AG04450 (cell line): ENCODE results near the gene PARD3B. TPM values are rescaled to one million over a fixed set of nuclear protein-coding genes. Genes with fewer than 3 reads are reported as not detected.

Source experiments
- CTCF ChIA-PET: fragments of 300-600, 350-600 bp; formaldehyde crosslinking; extraction: SDS; loops from one replicate; lab custom pipeline; 2022; ENCODE audit warnings: antibody characterized with exemption, inconsistent platforms; lab: Charles Lee
- POLR2A ChIA-PET: fragments of 350-600 bp; formaldehyde crosslinking; extraction: SDS; loops from one replicate; lab custom pipeline; 2021; ENCODE audit warnings: antibody characterized with exemption, inconsistent platforms; lab: Yijun Ruan, JAX
- DNase-seq: peaks from one replicate; pipeline ENCODE4 v3.0.0-alpha.2; 2011; ENCODE audit warnings: low read depth, low spot score
- H3K27ac ChIP-seq: one replicate; pipeline ENCODE4 v1.5.1; 2012; ENCODE audit warnings: low read depth, low read length, control low read depth
- H3K27me3 ChIP-seq: one replicate; pipeline ENCODE4 v1.6.0; 2012; ENCODE audit warnings: low read length; ENCODE audit not compliant: control insufficient read depth, insufficient read depth
- H3K4me3 ChIP-seq: 2 replicates; pipeline ENCODE4 v1.5.1; 2011; ENCODE audit warnings: mild to moderate bottlenecking, low read depth, low read length, control low read depth
- H3K9me3 ChIP-seq: 2 replicates; pipeline ENCODE4 v1.5.1; 2012; ENCODE audit warnings: low read length; ENCODE audit not compliant: control insufficient read depth, insufficient read depth
- polyA plus RNA-seq: library from polyadenylated mRNA; depleted of rRNA; stranded (reverse); fragments of >200 nt; gene quantifications from 2 replicates; pipeline ENCODE4 v1.2.3, GENCODE V29; 2011
- TF ChIP-seq, protein P1 (sequence below): IDR thresholded peaks from 2 replicates; pipeline ENCODE4 v1.5.1; 2011; ENCODE audit warnings: low read depth, low read length, control low read depth, inconsistent platforms

PARD3B gene
- polyA plus RNA-seq, 1 experiment: 8.5 TPM

GRCh38 chr2:204913854-204914464, 368.7 kb downstream of the PARD3B start:
- ChIA-PET POLR2A (no interaction called here), CTCF (interaction anchor here (0.9 to 1.2 kb wide), 2 partner anchors 93 to 761 kb away, joined by 3 read pairs; no protein-coding TSS in a partner anchor)
- DNase-seq: no peak
- Histone ChIP-seq H3K27me3 (no peaks in the 10 kb centered on the region), H3K4me3 (no peak overlapping the region), H3K27ac (no peak overlapping the region), H3K9me3 (no peaks in the 10 kb centered on the region)
- TF ChIP-seq, protein P1, sequence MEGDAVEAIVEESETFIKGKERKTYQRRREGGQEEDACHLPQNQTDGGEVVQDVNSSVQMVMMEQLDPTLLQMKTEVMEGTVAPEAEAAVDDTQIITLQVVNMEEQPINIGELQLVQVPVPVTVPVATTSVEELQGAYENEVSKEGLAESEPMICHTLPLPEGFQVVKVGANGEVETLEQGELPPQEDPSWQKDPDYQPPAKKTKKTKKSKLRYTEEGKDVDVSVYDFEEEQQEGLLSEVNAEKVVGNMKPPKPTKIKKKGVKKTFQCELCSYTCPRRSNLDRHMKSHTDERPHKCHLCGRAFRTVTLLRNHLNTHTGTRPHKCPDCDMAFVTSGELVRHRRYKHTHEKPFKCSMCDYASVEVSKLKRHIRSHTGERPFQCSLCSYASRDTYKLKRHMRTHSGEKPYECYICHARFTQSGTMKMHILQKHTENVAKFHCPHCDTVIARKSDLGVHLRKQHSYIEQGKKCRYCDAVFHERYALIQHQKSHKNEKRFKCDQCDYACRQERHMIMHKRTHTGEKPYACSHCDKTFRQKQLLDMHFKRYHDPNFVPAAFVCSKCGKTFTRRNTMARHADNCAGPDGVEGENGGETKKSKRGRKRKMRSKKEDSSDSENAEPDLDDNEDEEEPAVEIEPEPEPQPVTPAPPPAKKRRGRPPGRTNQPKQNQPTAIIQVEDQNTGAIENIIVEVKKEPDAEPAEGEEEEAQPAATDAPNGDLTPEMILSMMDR: no peak

GRCh38 chr2:204914708-204915107, 369.4 kb downstream of the PARD3B start:
- CTCF ChIA-PET: interaction anchor here (0.9 to 1.2 kb wide), 2 partner anchors 94 to 761 kb away, joined by 3 read pairs; no protein-coding TSS in a partner anchor
- Histone ChIP-seq H3K27ac (no peak overlapping the region), H3K9me3 (no peaks in the 10 kb centered on the region), H3K4me3 (no peak overlapping the region), H3K27me3 (no peaks in the 10 kb centered on the region)
- POLR2A ChIA-PET: no interaction called here
- TF ChIP-seq, protein P1: no peak
- DNase-seq: no peak

GRCh38 chr2:204917089-204917701, 371.9 kb downstream of the PARD3B start:
- no peak for DNase-seq
- H3K27me3 ChIP-seq: no peaks in the 10 kb centered on the region
- POLR2A ChIA-PET: no interaction called here
- no peak overlapping the region for H3K4me3 ChIP-seq
- no peaks in the 10 kb centered on the region for H3K9me3 ChIP-seq
- H3K27ac ChIP-seq: no peak overlapping the region
- CTCF ChIA-PET: no interaction called here
- TF ChIP-seq, protein P1: no peak

DNA sequence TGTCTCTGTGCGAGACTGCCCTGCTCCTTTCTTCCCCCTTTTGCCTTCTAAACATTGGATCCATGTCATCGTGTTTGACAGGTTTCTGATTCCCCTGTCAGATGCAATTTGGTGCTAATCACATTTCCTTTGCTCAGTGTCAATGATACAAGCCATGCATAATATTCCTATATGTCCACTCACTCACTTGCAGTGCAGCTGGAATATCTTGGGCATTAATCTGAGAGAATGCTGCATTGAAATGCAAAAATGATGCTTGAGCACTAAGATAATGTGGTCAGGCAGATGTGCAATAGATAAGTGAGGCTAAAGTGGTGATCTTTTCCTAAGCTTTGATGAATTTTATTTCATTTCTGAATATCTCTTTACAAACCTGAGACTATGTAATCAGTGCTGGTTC, 375.5 kb downstream of the PARD3B start:
- Histone ChIP-seq H3K27me3 (no peaks in the 10 kb centered on the region), H3K27ac (no peak overlapping the region), H3K4me3 (no peak overlapping the region), H3K9me3 (no peaks in the 10 kb centered on the region)
- no peak for DNase-seq
- ChIA-PET POLR2A (no interaction called here), CTCF (no interaction called here)
- TF ChIP-seq, protein P1: no peak

- CTCF ChIA-PET: no interaction called here
- TF ChIP-seq, protein P1: no peak
- H3K9me3 ChIP-seq: no peaks in the 10 kb centered on the region
- H3K27me3 ChIP-seq: no peaks in the 10 kb centered on the region
- H3K27ac ChIP-seq: no peak overlapping the region
- POLR2A ChIA-PET: no interaction called here
- DNase-seq: no peak
- no peak overlapping the region for H3K4me3 ChIP-seq
Observed at GRCh38 chr2:204923957-204924356, 378.7 kb downstream of the PARD3B start.
